GM23338 (cell line): Measurements from ENCODE around the gene DPH2. TPM values are rescaled to one million over a fixed set of nuclear protein-coding genes. Genes with fewer than 3 reads are reported as not detected.

Source experiments
- ATAC-seq: fragments of 200-7000 bp; cut with Tn5 transposase; 3 replicates; pipeline ENCODE4 v1.9.1; 2020
- DNase-seq: peaks from one replicate; pipeline ENCODE4 v3.0.0-alpha.2; 2015; ENCODE audit warnings: low spot score
- H2AFZ ChIP-seq: fragments of 200-600 bp; sonication (generic); 2 replicates; pipeline ENCODE4 v1.8.0; 2016; ENCODE audit warnings: antibody characterized with exemption, mild to moderate bottlenecking, moderate library complexity
- H3F3A ChIP-seq: fragments of 200-600 bp; sonication (generic); replicated peaks from 2 replicates; pipeline ENCODE4 v1.8.0; 2017; ENCODE audit warnings: antibody characterized with exemption, mixed run types, low read depth
- H3K27ac ChIP-seq: fragments of 200-600 bp; sonication (generic); 2 replicates; pipeline ENCODE4 v1.6.1; 2016; ENCODE audit warnings: low read depth
- H3K27me3 ChIP-seq: fragments of 200-600 bp; sonication (generic); 2 replicates; pipeline ENCODE4 v1.8.0; 2016; ENCODE audit warnings: mild to moderate bottlenecking, mixed run types, moderate library complexity; ENCODE audit not compliant: insufficient read depth
- H3K36me3 ChIP-seq: fragments of 200-600 bp; sonication (generic); 2 replicates; pipeline ENCODE4 v1.8.0; 2016; ENCODE audit warnings: mild to moderate bottlenecking; ENCODE audit not compliant: insufficient read depth
- H3K4me1 ChIP-seq: fragments of 200-600 bp; sonication (generic); 2 replicates; pipeline ENCODE4 v1.8.0; 2016; ENCODE audit warnings: mild to moderate bottlenecking, moderate library complexity; ENCODE audit not compliant: insufficient read depth
- H3K4me2 ChIP-seq: fragments of 200-600 bp; sonication (generic); 2 replicates; pipeline ENCODE4 v1.7.1; 2017; ENCODE audit warnings: mixed run types
- H3K4me3 ChIP-seq: fragments of 200-600 bp; sonication (generic); 2 replicates; pipeline ENCODE4 v1.6.1; 2016; ENCODE audit warnings: mixed run types
- H3K79me2 ChIP-seq: fragments of 200-600 bp; sonication (generic); replicated peaks from 2 replicates; pipeline ENCODE4 v1.8.0; 2017; ENCODE audit warnings: mild to moderate bottlenecking; ENCODE audit not compliant: insufficient read depth
- H3K9me2 ChIP-seq: fragments of 200-600 bp; sonication (generic); 2 replicates; pipeline ENCODE4 v1.8.0; 2017; ENCODE audit not compliant: insufficient read depth
- H4K20me1 ChIP-seq: fragments of 200-600 bp; sonication (generic); replicated peaks from 2 replicates; pipeline ENCODE4 v1.8.0; 2017; ENCODE audit warnings: mild to moderate bottlenecking; ENCODE audit not compliant: insufficient read depth
- H3K27ac Mint-ChIP-seq: 2 replicates; pipeline ENCODE4 v1.8.0; 2020; ENCODE audit warnings: inconsistent platforms, mild to moderate bottlenecking, moderate library complexity, mixed read lengths
- H3K27me3 Mint-ChIP-seq: 3 replicates; pipeline ENCODE4 v1.8.0; 2022; ENCODE audit warnings: low read depth, mild to moderate bottlenecking, moderate library complexity, mixed read lengths, inconsistent platforms; ENCODE audit not compliant: insufficient read depth, poor library complexity
- H3K36me3 Mint-ChIP-seq: 3 replicates; pipeline ENCODE4 v1.8.0; 2021; ENCODE audit warnings: low read depth, mild to moderate bottlenecking, inconsistent platforms, moderate library complexity, mixed read lengths
- H3K4me1 Mint-ChIP-seq: 3 replicates; pipeline ENCODE4 v1.8.0; 2020; ENCODE audit warnings: mild to moderate bottlenecking, inconsistent platforms, mixed read lengths
- H3K4me3 Mint-ChIP-seq: 3 replicates; pipeline ENCODE4 v1.8.0; 2021; ENCODE audit warnings: moderate library complexity, mild to moderate bottlenecking, inconsistent platforms, mixed read lengths
- H3K9me3 Mint-ChIP-seq: 3 replicates; pipeline ENCODE4 v1.8.0; 2020; ENCODE audit warnings: moderate library complexity, mild to moderate bottlenecking, inconsistent platforms, mixed read lengths
- CREB1 ChIP-seq: fragments of 250-450 bp; sonication (Bioruptor Pico); IDR thresholded peaks from 2 replicates; pipeline ENCODE4 v1.5.0; 2020; ENCODE audit warnings: low read depth, mild to moderate bottlenecking, moderate library complexity
- EZH2phosphoT487 ChIP-seq: fragments of 200-600 bp; sonication (generic); IDR thresholded peaks from one replicate; pipeline ENCODE4 v1.8.1; 2018; ENCODE audit warnings: antibody characterized with exemption; ENCODE audit not compliant: unreplicated experiment
- JUNB ChIP-seq: IDR thresholded peaks from one replicate; pipeline ENCODE4 v1.6.1; 2016; ENCODE audit warnings: antibody characterized with exemption; ENCODE audit not compliant: unreplicated experiment
- NANOG ChIP-seq: IDR thresholded peaks from 2 replicates; pipeline ENCODE4 v1.6.1; 2016; ENCODE audit warnings: antibody characterized with exemption, borderline replicate concordance
- POLR2AphosphoS5 ChIP-seq: IDR thresholded peaks from 2 replicates; pipeline ENCODE4 v1.6.1; 2016; ENCODE audit warnings: antibody characterized with exemption, low read depth
- REST ChIP-seq: IDR thresholded peaks from one replicate; pipeline ENCODE4 v1.6.1; 2018; ENCODE audit warnings: antibody characterized with exemption; ENCODE audit not compliant: unreplicated experiment
- STAT1 ChIP-seq: IDR thresholded peaks from one replicate; pipeline ENCODE4 v1.6.1; 2016; ENCODE audit warnings: antibody characterized with exemption; ENCODE audit not compliant: unreplicated experiment
- ZNF114 ChIP-seq: fragments of 250-450 bp; sonication (Bioruptor Pico); IDR thresholded peaks from 2 replicates; pipeline ENCODE4 v1.5.0; 2020; ENCODE audit warnings: mild to moderate bottlenecking, moderate library complexity
- ZNF331 ChIP-seq: fragments of 250-450 bp; sonication (Bioruptor Pico); IDR thresholded peaks from 2 replicates; pipeline ENCODE4 v1.5.0; 2020; ENCODE audit warnings: low read depth, mild to moderate bottlenecking, moderate library complexity
- ZNF462 ChIP-seq: fragments of 250-450 bp; sonication (Bioruptor Pico); IDR thresholded peaks from 2 replicates; pipeline ENCODE4 v1.5.0; 2020; ENCODE audit warnings: mild to moderate bottlenecking, moderate library complexity
- polyA plus RNA-seq: library from polyadenylated mRNA; unstranded; fragments of >200 nt; fragmentation: Nextera tagmentation; extraction: Ambion mirVana; gene quantifications from 2 replicates; pipeline ENCODE4 v1.2.1, GENCODE V29; 2016
- total RNA-seq: library from RNA; depleted of rRNA; stranded (reverse); fragments of >200 nt; shearing (Covaris generic); gene quantifications from 2 replicates; pipeline ENCODE4 v1.2.3, GENCODE V29; 2014

The DPH2 gene
- total and polyA plus RNA-seq, 2 experiments from 2014 or later = 32.1 to 90.3 TPM

- no peaks in the 10 kb centered on the region for H3K9me3 Mint-ChIP-seq
- peaks cover 7% of the 10 kb centered on the region for H3K27me3 Mint-ChIP-seq
- H3K79me2 ChIP-seq = no peaks in the 10 kb centered on the region; the same call in 1 of the 2 replicates
- peak overlapping the region; percentile 97 for H3K4me2 ChIP-seq
- H3K4me3 Mint-ChIP-seq = peak overlapping the region; percentile 88
- peak overlapping the region; percentile 95 for H2AFZ ChIP-seq
- peaks cover 5% of the 10 kb centered on the region for H3K4me1 ChIP-seq
- H3K36me3 ChIP-seq = no peaks in the 10 kb centered on the region
- H3K27me3 ChIP-seq = no peaks in the 10 kb centered on the region
- H3K4me1 Mint-ChIP-seq = peaks cover 29% of the 10 kb centered on the region
- no peak for DNase-seq
- no peak for TF ChIP-seq POLR2AphosphoS5
- TF ChIP-seq ZNF114 = no peak
- no peak for TF ChIP-seq NANOG
- TF ChIP-seq REST = no peak
- TF ChIP-seq ZNF331 = no peak
- no peak for TF ChIP-seq STAT1
- TF ChIP-seq EZH2phosphoT487 = no peak
- no peak for TF ChIP-seq CREB1 (CRISPR knock-in tag)
- no peak for TF ChIP-seq JUNB
- no peak for TF ChIP-seq ZNF462 (CRISPR knock-in tag)
- 0 out of 2 replicates have a peak, but pooled peaks cover 7% of the 10 kb centered on the region for H3F3A ChIP-seq
- H3K27ac ChIP-seq = peak overlapping the region; percentile 98; the same call in 1 of the 2 replicates
- H4K20me1 ChIP-seq = no peaks in the 10 kb centered on the region; the same call in 1 of the 2 replicates
- H3K4me3 ChIP-seq = peak overlapping the region; percentile 88
- H3K27ac Mint-ChIP-seq = peak overlapping the region; percentile 42; the same call in 1 of the 2 replicates
- no peaks in the 10 kb centered on the region; the same call in 2 of the 3 replicates for H3K36me3 Mint-ChIP-seq
- peak; percentile 0; the same call in 2 of the 3 replicates for ATAC-seq
- H3K9me2 ChIP-seq = no peaks in the 10 kb centered on the region
These were observed 22.5 kb upstream of the DPH2 start for GRCh38 chr1:43947061-43947873.
